H1 (cell line): Measurements from ENCODE around the gene ST6GALNAC5. TPM values are rescaled to one million over a fixed set of nuclear protein-coding genes. Genes with fewer than 3 reads are reported as not detected.

Experiments
- CHD2 ChIP-seq: IDR thresholded peaks from 2 replicates; pipeline ENCODE4 v1.6.1; 2012; ENCODE audit warnings: low read length, improper control_type of control experiment
- KDM4A ChIP-seq: IDR thresholded peaks from one replicate; pipeline ENCODE4 v1.7.1; 2012; ENCODE audit warnings: low read depth, mild to moderate bottlenecking, moderate library complexity, low read length, inconsistent platforms; ENCODE audit not compliant: severe bottlenecking
- polyA plus RNA-seq, 7 experiments: library from polyadenylated mRNA; depleted of rRNA in 3 of 7; stranded (reverse) in 5 of 7; unstranded in 2 of 7; fragments of >200 nt in 5 of 7; fragments of 200-250 nt in 2 of 7; gene quantifications; 1 replicate in 5 of 7; 2 replicates in 1 of 7; 4 replicates in 1 of 7; pipeline versions ENCODE4 v1.2.1 to v1.2.3, GENCODE V29; 2011 to 2013; ENCODE audit warnings: missing spikeins in 2 of 7, mixed read lengths in 2 of 7
- total RNA-seq: library from RNA; stranded (reverse); fragmentation: NEBNext Ultra II Directional; extraction: Animal tissue kit (Norgen Biotek cat#: 25700); gene quantifications from 2 replicates; pipeline ENCODE4 v1.2.1, GENCODE V29; 2021
- TF ChIP-seq, protein P1 (sequence below): IDR thresholded peaks from 2 replicates; pipeline ENCODE4 v1.6.1; 2012; ENCODE audit warnings: low read length, inconsistent platforms

ST6GALNAC5 gene
- total and polyA plus RNA-seq, 2 of the 8 experiments (the other 6 are each of a cell fraction or from before 2014, with no cell fraction given), result 6.2 to 7.3 TPM

DNA sequence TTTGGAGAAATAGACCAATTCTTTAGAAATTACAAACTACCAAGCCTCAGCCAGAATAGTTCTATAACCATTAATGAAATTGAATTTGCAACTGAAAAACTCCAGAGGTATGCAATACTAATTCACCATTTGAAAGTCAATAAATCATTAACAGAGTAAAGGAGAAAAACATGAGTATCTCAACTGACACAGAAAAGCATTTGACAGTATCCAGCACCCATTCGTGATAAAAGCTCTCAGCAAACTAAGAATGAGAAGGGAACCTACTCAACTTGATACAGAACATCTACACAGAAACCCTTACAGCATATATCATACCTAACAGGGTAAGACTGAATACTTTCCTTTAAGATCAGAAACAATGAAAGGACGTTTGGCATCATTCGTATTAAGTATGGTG, 54.3 kb downstream of the ST6GALNAC5 start (continued):
- TF ChIP-seq, protein P1, sequence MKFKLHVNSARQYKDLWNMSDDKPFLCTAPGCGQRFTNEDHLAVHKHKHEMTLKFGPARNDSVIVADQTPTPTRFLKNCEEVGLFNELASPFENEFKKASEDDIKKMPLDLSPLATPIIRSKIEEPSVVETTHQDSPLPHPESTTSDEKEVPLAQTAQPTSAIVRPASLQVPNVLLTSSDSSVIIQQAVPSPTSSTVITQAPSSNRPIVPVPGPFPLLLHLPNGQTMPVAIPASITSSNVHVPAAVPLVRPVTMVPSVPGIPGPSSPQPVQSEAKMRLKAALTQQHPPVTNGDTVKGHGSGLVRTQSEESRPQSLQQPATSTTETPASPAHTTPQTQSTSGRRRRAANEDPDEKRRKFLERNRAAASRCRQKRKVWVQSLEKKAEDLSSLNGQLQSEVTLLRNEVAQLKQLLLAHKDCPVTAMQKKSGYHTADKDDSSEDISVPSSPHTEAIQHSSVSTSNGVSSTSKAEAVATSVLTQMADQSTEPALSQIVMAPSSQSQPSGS, result no peak
- TF ChIP-seq CHD2 (no peak), KDM4A (no peak)
